Measurements from ENCODE around the gene UHRF2. TPM values are rescaled to one million over a fixed set of nuclear protein-coding genes. Genes with fewer than 3 reads are reported as not detected.

The UHRF2 gene
- polyA plus RNA-seq, 1 of the 3 experiments (the other 2 are of a cell fraction), result 24.1 TPM

GRCh38 chr9:6412487-6413364 lies at the start of gene UHRF2 (continued):
- TF ChIP-seq YY1 (IDR thresholded peaks at IDR 0.05; ENCODE audit: low read depth) (peak; percentile 80), ZBTB33 (IDR thresholded peaks at IDR 0.05; ENCODE audit: borderline replicate concordance, low read depth) (peak; percentile 98), CTCF (IDR thresholded peaks at IDR 0.05) (peak; percentile 12; the same call in 1 of the 2 replicates), TEAD4 (IDR thresholded peaks at IDR 0.05; ENCODE audit: borderline replicate concordance, insufficient read depth) (no peak), EP300 (IDR thresholded peaks at IDR 0.05; ENCODE audit: borderline replicate concordance in 1 of 2, low read depth in 1 of 2, low read length in 1 of 2) (no peak), SIN3A (IDR thresholded peaks at IDR 0.05; ENCODE audit: borderline replicate concordance, low read depth, low read length) (peak; percentile 95), USF2 (IDR thresholded peaks at IDR 0.05; ENCODE audit: borderline replicate concordance, low read depth, low read length) (no peak), ELF1 (IDR thresholded peaks at IDR 0.05) (peak; percentile 80), RAD21 (IDR thresholded peaks at IDR 0.05; ENCODE audit: low read length) (no peak), MXI1 (IDR thresholded peaks at IDR 0.05; ENCODE audit: low read depth, low read length) (peak; percentile 89)

- H3K79me2 ChIP-seq (ENCODE audit: insufficient read depth), result no peaks in the 10 kb centered on the region
- H3K36me3 ChIP-seq (replicated peaks in 1 of 2; ENCODE audit: control insufficient read depth in 1 of 2, insufficient read depth in 2 of 2, low read length in 1 of 2), result no peaks in the 10 kb centered on the region
- no peaks in the 10 kb centered on the region for H4K20me1 ChIP-seq (ENCODE audit: insufficient read depth)
- H3K4me2 ChIP-seq, result no peak overlapping the region
- no peak overlapping the region for H3K9ac ChIP-seq
- DNase-seq, result no peak
- POLR2A ChIA-PET, result no interaction called here
- H3K9me2 ChIP-seq, result no peaks in the 10 kb centered on the region
- H2AFZ ChIP-seq (ENCODE audit: low read depth), result 0 out of 2 replicates have a peak overlapping the region, but pooled peaks have one; percentile 57
- no peaks in the 10 kb centered on the region for H3K27me3 ChIP-seq (ENCODE audit: insufficient read depth)
- peaks cover 0 to under 1% of the 10 kb centered on the region in 2 experiments; a peak in 1 of 4 replicates for H3K4me1 ChIP-seq (ENCODE audit: control insufficient read depth in 1 of 2, insufficient read depth in 2 of 2, low read depth in 1 of 2, low read length in 1 of 2)
- H3K9me3 ChIP-seq, result no peaks in the 10 kb centered on the region
- TF ChIP-seq GABPA (IDR thresholded peaks at IDR 0.05; ENCODE audit: low read depth) (no peak), RCOR1 (IDR thresholded peaks at IDR 0.05; ENCODE audit: low read length) (no peak), MAX (IDR thresholded peaks at IDR 0.05; ENCODE audit: low read depth) (no peak), MEF2A (IDR thresholded peaks at IDR 0.05; ENCODE audit: borderline replicate concordance, low read depth) (no peak), FOXJ3 (CRISPR knock-in tag; IDR thresholded peaks at IDR 0.05) (no peak), TAF1 (IDR thresholded peaks at IDR 0.05; ENCODE audit: borderline replicate concordance, low read depth, low read length) (no peak), SIN3A (IDR thresholded peaks at IDR 0.05; ENCODE audit: borderline replicate concordance, low read depth, low read length) (no peak), IRF3 (IDR thresholded peaks at IDR 0.05; ENCODE audit: low read depth, low read length) (no peak), NFIC (IDR thresholded peaks at IDR 0.05; ENCODE audit: borderline replicate concordance) (no peak), TCF12 (IDR thresholded peaks at IDR 0.05) (no peak), EP300 (IDR thresholded peaks at IDR 0.05; ENCODE audit: borderline replicate concordance in 1 of 2, low read depth in 1 of 2, low read length in 1 of 2) (no peak), ELF1 (IDR thresholded peaks at IDR 0.05) (no peak), CHD2 (IDR thresholded peaks at IDR 0.05; ENCODE audit: low read length, partially characterized antibody) (no peak)
- CTCF ChIA-PET, result interaction anchor here (1.0 to 1.5 kb wide), 3 partner anchors 10 to 202 kb away, joined by 3 read pairs; no protein-coding TSS in a partner anchor
- no peaks in the 10 kb centered on the region for H3F3A ChIP-seq (replicated peaks; ENCODE audit: insufficient read depth)
- no peak overlapping the region for H3K4me3 ChIP-seq (ENCODE audit: low read depth in 2 of 2, low read length in 1 of 2)
- 57% methylated on average over 4 of the region's 4 CpGs for WGBS (ENCODE audit: low lambda C conversion rate)
- no peak overlapping the region for H3K27ac ChIP-seq (ENCODE audit: low read depth in 2 of 2, low read length in 1 of 2)
Observed at GRCh38 chr9:6367128-6367890, 45.7 kb upstream of the UHRF2 start.

Data from SK-N-SH (cell line).